Islet precursor cell (in vitro differentiated cells): Measurements from ENCODE around the gene PTPRM.
"Not testable (repeated sequence)": the region's sequence is repeated elsewhere in the genome, so short reads cannot be mapped to it uniquely, and the experiment has no call there.

Experiments
- DNase-seq: peaks from one replicate; pipeline ENCODE4 v3.0.0-alpha.2; 2018

The PTPRM gene

GRCh38 chr18:8020132-8020846 lies 453.2 kb downstream of the PTPRM start:
- no peak for DNase-seq

DNA sequence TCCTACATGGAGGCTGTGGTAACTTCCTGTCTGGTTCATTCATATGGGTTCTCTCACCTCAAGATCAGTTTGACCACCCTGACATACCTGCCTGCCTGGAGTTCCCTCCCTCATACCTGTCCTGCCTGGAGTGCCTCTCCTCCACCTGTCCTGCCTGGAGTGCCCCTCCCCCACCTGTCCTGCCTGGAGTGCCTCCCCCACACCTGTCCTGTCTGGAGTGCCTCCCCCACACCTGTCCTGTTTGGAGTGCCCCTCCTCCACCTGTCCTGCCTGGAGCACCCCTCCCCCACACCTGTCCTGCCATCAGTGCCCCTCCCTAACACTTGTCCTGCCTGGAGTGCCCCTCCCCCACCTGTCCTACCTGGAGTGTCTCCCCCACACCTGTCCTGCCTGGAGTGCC lies 461.9 kb downstream of the PTPRM start:
- DNase-seq = no peak

- no peak for DNase-seq
Observed at GRCh38 chr18:8029731-8030130, 462.6 kb downstream of the PTPRM start.

DNA sequence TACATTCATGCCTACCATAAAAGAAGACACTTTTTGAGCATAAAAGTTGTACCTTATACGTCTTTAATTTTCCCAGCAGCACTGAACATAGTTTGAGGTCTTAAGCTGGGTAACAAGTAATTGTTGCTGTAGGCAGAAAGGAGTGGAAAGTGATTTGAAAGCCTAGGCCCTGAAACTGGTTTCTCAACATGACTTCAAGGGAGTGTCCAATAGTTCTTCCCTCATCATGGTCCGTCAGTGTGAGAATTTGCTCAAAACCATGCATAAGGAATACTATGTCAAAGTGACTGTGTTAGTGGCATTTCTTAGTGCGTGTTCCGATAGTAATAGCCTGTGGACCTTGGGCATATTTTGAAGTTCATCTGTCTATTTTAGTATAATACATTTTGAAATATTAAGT lies 463.1 kb downstream of the PTPRM start:
- no peak for DNase-seq

GRCh38 chr18:8031496-8031895 lies 464.4 kb downstream of the PTPRM start:
- no peak for DNase-seq

DNA sequence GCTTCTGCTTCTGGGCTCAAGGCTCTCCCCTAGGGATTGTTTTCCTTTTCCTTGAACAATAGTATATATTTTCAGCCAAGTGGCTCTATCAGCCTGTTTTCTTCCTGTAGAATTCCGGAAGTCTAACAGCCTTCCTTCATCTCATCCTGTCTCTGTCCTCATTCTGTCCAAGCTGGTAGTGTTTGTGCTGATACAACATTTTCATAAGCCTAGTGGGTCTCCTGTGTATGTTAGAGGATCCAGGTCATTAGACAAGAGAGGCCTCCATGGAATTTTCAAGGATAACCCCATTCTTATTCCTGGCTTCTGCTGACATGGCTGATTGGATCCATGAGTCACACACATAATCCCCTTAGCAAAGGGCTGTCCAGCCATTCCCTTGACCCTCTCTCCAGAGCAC lies 467.6 kb downstream of the PTPRM start:
- no peak for DNase-seq

DNA sequence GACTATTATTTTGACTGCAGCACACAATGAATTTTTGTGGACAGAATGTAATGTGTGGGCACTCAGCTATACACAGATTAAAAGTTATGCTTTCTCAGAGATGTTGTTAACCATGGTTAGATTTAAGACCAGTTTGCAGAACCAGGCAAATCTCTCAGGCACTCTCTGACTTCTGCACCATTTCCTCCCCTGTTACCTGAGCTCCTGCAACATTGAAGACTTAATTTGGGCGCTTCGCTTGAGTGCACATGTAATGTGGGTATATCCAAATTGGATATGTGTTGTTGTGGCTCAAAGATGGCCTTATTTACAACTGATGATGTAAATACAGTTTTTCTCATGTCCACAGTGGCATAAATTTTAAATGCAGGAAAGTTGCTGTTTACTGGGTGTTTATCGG lies 469.4 kb downstream of the PTPRM start:
- no peak for DNase-seq

DNA sequence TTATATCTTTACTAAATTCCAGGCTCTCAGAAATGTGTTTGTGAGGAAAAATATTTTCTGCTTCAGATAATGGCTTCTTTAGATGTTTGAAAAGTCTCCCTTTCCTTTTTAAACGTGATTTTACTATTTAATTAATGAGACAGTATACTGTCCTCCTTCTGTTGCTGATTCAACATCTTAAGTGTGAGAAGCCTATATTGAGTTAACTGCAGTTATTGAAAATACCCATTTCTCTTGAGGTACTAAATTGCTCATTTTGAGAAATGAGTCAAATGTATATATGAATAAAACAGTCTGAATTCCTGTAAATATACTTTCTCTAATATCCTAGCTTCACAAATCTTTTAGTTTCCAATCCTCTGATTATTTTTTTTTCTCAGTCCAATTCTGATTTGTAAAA lies 470.2 kb downstream of the PTPRM start:
- DNase-seq = no peak

GRCh38 chr18:8040021-8040420 lies 472.9 kb downstream of the PTPRM start:
- DNase-seq = no peak

DNA sequence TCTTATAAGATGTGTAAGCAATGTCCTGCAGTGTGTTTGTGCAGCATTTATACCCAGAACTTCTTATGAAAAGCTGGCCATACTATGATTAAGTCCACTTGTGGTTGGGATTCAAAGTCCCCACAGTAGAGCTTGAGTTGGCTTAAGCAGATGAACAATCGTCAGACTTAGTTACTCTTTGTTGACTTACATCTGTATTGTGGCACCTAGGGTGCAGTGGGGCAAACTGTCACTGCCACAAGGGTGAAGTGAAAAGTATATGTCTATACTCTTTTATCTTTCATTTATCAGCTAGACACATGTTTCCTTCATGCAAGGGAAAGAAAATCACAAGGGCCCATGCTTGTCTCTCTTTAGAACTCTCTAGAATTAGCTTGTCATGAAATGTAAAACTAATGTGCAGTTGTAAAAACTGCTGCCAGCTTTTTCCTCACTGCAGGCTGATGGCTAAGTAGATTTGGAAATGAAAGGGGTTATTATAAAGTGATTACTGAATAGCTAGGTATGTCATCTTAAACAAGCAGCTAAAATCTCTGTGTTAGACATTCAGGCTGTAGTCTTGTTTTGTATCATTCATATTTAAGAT lies 474.5 kb downstream of the PTPRM start:
- DNase-seq = no peak

GRCh38 chr18:8044004-8044403 lies 476.9 kb downstream of the PTPRM start:
- no peak for DNase-seq

DNA sequence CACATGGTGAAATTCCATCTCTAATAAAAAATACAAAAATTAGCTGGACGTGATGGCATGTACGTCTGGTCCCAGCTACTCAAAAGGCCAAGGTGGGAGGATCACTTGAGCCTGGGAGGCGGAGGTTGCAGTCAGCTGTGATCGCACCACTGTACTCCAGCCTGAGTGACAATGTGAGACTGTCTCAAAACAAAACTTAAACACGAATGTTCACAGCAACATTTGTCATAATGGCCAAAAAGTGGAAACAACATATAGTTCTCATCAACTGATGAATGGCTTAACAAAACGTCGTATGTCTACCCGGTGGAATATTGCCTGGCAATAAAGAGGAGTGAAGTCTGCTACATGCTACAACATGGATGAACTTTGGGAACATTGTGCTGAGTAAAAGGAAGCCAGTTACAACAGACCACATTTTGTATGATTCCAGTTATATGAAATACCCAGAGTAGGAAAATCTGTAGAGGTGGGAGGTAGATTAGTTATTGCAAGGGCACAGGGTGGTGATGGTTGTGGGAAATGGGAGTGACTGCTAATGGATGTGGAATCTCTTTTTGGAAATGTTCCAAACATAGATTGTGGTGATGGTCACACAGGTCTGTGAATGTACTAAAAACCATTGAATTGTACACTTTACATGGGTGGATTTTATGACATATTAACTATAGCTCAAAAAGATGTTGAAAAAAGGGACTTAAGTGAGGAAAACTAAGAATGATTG lies 478.2 kb downstream of the PTPRM start:
- DNase-seq = no peak

GRCh38 chr18:8045884-8046281 lies 478.8 kb downstream of the PTPRM start:
- DNase-seq = no peak

DNA sequence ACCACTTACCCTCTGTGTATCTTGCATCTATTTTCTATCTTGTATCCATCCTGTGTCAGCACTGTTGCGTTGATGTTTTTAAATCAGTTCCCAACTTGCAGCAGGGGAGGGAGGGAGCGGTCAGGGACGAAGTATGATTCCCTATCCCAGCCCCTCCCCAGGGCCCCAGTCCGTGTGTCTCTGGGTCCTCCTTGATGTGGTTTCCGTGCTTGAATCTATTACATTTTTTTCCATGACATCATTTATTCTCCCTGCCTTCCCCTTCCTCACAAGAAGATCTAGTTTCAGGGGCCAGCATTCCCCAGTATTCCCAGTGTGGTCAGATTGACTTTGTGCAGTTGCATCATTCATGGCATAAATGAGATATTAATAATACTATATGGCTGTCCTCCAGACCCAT lies 479.3 kb downstream of the PTPRM start:
- DNase-seq = no peak

DNA sequence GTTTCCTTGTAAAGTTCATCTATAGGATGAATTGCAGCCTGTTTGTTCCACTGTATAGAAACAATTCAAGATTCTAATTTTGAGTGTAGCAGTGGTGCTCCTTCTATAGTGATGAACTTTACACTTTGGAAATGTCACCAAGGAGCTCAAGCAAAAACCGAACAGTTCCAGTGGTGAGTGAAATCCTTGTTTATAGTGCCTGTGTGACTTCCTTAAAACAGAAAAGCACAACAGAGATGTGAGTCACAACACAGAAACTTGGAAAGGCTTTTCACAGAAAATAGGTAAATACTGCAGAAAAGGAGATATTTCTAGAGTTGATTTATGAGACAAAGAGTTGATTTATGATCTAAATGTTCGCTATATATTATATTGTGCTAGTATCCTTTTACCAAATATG lies 482.0 kb downstream of the PTPRM start:
- no peak for DNase-seq

GRCh38 chr18:8050616-8051329 lies 483.7 kb downstream of the PTPRM start:
- no peak for DNase-seq

DNA sequence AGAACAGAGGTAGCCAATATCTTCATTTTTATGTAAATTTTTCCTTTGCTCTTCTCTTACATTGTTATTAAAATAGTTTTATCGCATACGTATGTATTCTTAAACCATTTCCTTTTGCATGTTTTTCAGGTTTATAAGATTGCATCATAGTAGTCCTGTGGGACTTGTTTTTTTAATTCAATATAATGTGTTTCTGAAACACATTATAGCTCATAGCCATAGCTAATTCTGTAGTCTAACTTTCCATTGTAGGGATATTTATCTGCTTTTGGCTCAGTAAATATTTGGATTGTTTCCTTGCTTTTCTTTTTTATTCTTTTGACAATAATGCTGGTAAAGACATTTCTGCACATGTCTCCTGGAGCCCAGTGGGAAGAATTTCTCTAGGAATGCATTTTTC lies 484.3 kb downstream of the PTPRM start:
- no peak for DNase-seq

DNA sequence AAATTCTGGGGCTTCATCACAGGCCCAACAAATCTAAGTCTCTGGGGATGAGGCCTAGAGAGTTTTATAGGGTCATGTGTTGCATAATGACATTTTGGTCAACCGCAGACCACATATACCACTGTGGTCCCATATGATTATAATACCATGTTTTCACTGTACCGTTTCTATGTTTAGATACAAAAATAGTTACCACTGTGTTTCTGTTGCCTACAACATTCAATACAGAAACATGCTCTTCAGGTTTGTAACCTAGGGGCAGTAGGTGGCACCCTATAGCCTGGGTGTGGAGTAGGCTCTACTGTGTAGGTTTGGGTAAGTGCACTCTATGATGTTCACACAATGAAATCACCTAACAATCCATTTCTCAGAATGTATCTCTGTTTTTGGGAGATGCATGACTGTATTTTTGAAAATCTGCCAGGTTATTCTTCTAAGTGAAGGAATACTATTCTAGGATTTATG lies 485.2 kb downstream of the PTPRM start:
- no peak for DNase-seq

- no peak for DNase-seq
Observed at GRCh38 chr18:8056723-8057122, 489.6 kb downstream of the PTPRM start.

GRCh38 chr18:8063152-8063551 lies 496.0 kb downstream of the PTPRM start:
- DNase-seq = not testable (repeated sequence)

- DNase-seq = no peak
Observed at GRCh38 chr18:8063733-8064132, 496.6 kb downstream of the PTPRM start.

GRCh38 chr18:8065284-8065683 lies 498.2 kb downstream of the PTPRM start:
- DNase-seq = no peak

- no peak for DNase-seq
Observed at GRCh38 chr18:8065773-8066172, 498.7 kb downstream of the PTPRM start.

GRCh38 chr18:8069708-8070107 lies 502.6 kb downstream of the PTPRM start:
- no peak for DNase-seq
